Measurements from ENCODE around the gene FBLN5.

FBLN5 gene

GRCh38 chr14:91964011-91964410 lies 16.5 kb upstream of the FBLN5 start:
- Histone ChIP-seq H3K27me3 (ENCODE audit: control insufficient read depth, insufficient read depth, low read length) (no peaks in the 10 kb centered on the region), H3K4me1 (ENCODE audit: control insufficient read depth, insufficient read depth, low read length) (peaks cover 5% of the 10 kb centered on the region)

GRCh38 chr14:91963465-91963864 lies 16.0 kb upstream of the FBLN5 start:
- Histone ChIP-seq H3K27me3 (ENCODE audit: control insufficient read depth, insufficient read depth, low read length) (no peaks in the 10 kb centered on the region), H3K36me3 (ENCODE audit: control insufficient read depth, insufficient read depth, low read length) (no peaks in the 10 kb centered on the region), H3K9me3 (ENCODE audit: control insufficient read depth, insufficient read depth, low read length) (no peaks in the 10 kb centered on the region), H3K9ac (ENCODE audit: low read depth, low read length) (no peak overlapping the region), H3K4me3 (ENCODE audit: low read depth, low read length) (no peak overlapping the region), H3K4me1 (ENCODE audit: control insufficient read depth, insufficient read depth, low read length) (peaks cover 5% of the 10 kb centered on the region)

More at GRCh38 chr14:91964011-91964410, 16.5 kb upstream of the FBLN5 start:
- Histone ChIP-seq H3K9me3 (ENCODE audit: control insufficient read depth, insufficient read depth, low read length) (no peaks in the 10 kb centered on the region), H3K36me3 (ENCODE audit: control insufficient read depth, insufficient read depth, low read length) (peaks cover 2% of the 10 kb centered on the region), H3K9ac (ENCODE audit: low read depth, low read length) (no peak overlapping the region), H3K4me3 (ENCODE audit: low read depth, low read length) (no peak overlapping the region)

- H3K9ac ChIP-seq (ENCODE audit: low read depth, low read length): no peak overlapping the region
- no peak overlapping the region for H3K4me3 ChIP-seq (ENCODE audit: low read depth, low read length)
- H3K36me3 ChIP-seq (ENCODE audit: control insufficient read depth, insufficient read depth, low read length): no peaks in the 10 kb centered on the region
- no peaks in the 10 kb centered on the region for H3K9me3 ChIP-seq (ENCODE audit: control insufficient read depth, insufficient read depth, low read length)
- peaks cover 5% of the 10 kb centered on the region for H3K4me1 ChIP-seq (ENCODE audit: control insufficient read depth, insufficient read depth, low read length)
- H3K27me3 ChIP-seq (ENCODE audit: control insufficient read depth, insufficient read depth, low read length): no peaks in the 10 kb centered on the region
Observed at GRCh38 chr14:91961297-91962220, 14.1 kb upstream of the FBLN5 start.

- H3K4me3 ChIP-seq (ENCODE audit: low read depth, low read length): no peak overlapping the region
- no peaks in the 10 kb centered on the region for H3K9me3 ChIP-seq (ENCODE audit: control insufficient read depth, insufficient read depth, low read length)
- H3K27me3 ChIP-seq (ENCODE audit: control insufficient read depth, insufficient read depth, low read length): no peaks in the 10 kb centered on the region
- no peaks in the 10 kb centered on the region for H3K4me1 ChIP-seq (ENCODE audit: control insufficient read depth, insufficient read depth, low read length)
- H3K36me3 ChIP-seq (ENCODE audit: control insufficient read depth, insufficient read depth, low read length): no peaks in the 10 kb centered on the region
- H3K9ac ChIP-seq (ENCODE audit: low read depth, low read length): no peak overlapping the region
Observed at GRCh38 chr14:91957876-91958313, 10.4 kb upstream of the FBLN5 start.

GRCh38 chr14:91956616-91957015 lies 9.1 kb upstream of the FBLN5 start:
- no peak overlapping the region for H3K9ac ChIP-seq (ENCODE audit: low read depth, low read length)
- no peaks in the 10 kb centered on the region for H3K9me3 ChIP-seq (ENCODE audit: control insufficient read depth, insufficient read depth, low read length)
- H3K4me3 ChIP-seq (ENCODE audit: low read depth, low read length): no peak overlapping the region
- no peaks in the 10 kb centered on the region for H3K27me3 ChIP-seq (ENCODE audit: control insufficient read depth, insufficient read depth, low read length)
- H3K4me1 ChIP-seq (ENCODE audit: control insufficient read depth, insufficient read depth, low read length): no peaks in the 10 kb centered on the region
- no peaks in the 10 kb centered on the region for H3K36me3 ChIP-seq (ENCODE audit: control insufficient read depth, insufficient read depth, low read length)

- H3K4me1 ChIP-seq (ENCODE audit: control insufficient read depth, insufficient read depth, low read length): no peaks in the 10 kb centered on the region
- no peaks in the 10 kb centered on the region for H3K9me3 ChIP-seq (ENCODE audit: control insufficient read depth, insufficient read depth, low read length)
- H3K36me3 ChIP-seq (ENCODE audit: control insufficient read depth, insufficient read depth, low read length): no peaks in the 10 kb centered on the region
- H3K27me3 ChIP-seq (ENCODE audit: control insufficient read depth, insufficient read depth, low read length): no peaks in the 10 kb centered on the region
- no peak overlapping the region for H3K4me3 ChIP-seq (ENCODE audit: low read depth, low read length)
- H3K9ac ChIP-seq (ENCODE audit: low read depth, low read length): no peak overlapping the region
Observed at GRCh38 chr14:91955168-91955567, 7.7 kb upstream of the FBLN5 start.

- Histone ChIP-seq H3K9me3 (ENCODE audit: control insufficient read depth, insufficient read depth, low read length) (no peaks in the 10 kb centered on the region), H3K9ac (ENCODE audit: low read depth, low read length) (no peak overlapping the region), H3K27me3 (ENCODE audit: control insufficient read depth, insufficient read depth, low read length) (peaks cover 11% of the 10 kb centered on the region), H3K4me1 (ENCODE audit: control insufficient read depth, insufficient read depth, low read length) (no peaks in the 10 kb centered on the region), H3K36me3 (ENCODE audit: control insufficient read depth, insufficient read depth, low read length) (no peaks in the 10 kb centered on the region), H3K4me3 (ENCODE audit: low read depth, low read length) (no peak overlapping the region)
Observed at GRCh38 chr14:91953170-91953985, 5.9 kb upstream of the FBLN5 start.

- peaks cover 38% of the 10 kb centered on the region for H3K27me3 ChIP-seq (ENCODE audit: control insufficient read depth, insufficient read depth, low read length)
- peak overlapping the region; percentile 54 for H3K9ac ChIP-seq (ENCODE audit: low read depth, low read length)
- H3K4me1 ChIP-seq (ENCODE audit: control insufficient read depth, insufficient read depth, low read length): peaks cover 2% of the 10 kb centered on the region
- no peaks in the 10 kb centered on the region for H3K36me3 ChIP-seq (ENCODE audit: control insufficient read depth, insufficient read depth, low read length)
- H3K9me3 ChIP-seq (ENCODE audit: control insufficient read depth, insufficient read depth, low read length): no peaks in the 10 kb centered on the region
- H3K4me3 ChIP-seq (ENCODE audit: low read depth, low read length): peak overlapping the region; percentile 50
Observed at GRCh38 chr14:91946622-91947474, 646 bp downstream of the FBLN5 start.

- Histone ChIP-seq H3K4me3 (ENCODE audit: low read depth, low read length) (no peak overlapping the region), H3K27me3 (ENCODE audit: control insufficient read depth, insufficient read depth, low read length) (peaks cover 38% of the 10 kb centered on the region), H3K4me1 (ENCODE audit: control insufficient read depth, insufficient read depth, low read length) (peaks cover 2% of the 10 kb centered on the region), H3K36me3 (ENCODE audit: control insufficient read depth, insufficient read depth, low read length) (no peaks in the 10 kb centered on the region), H3K9ac (ENCODE audit: low read depth, low read length) (no peak overlapping the region), H3K9me3 (ENCODE audit: control insufficient read depth, insufficient read depth, low read length) (no peaks in the 10 kb centered on the region)
Observed at GRCh38 chr14:91945751-91946621, 1.5 kb downstream of the FBLN5 start.

- peaks cover 23% of the 10 kb centered on the region for H3K27me3 ChIP-seq (ENCODE audit: control insufficient read depth, insufficient read depth, low read length)
- no peak overlapping the region for H3K4me3 ChIP-seq (ENCODE audit: low read depth, low read length)
- no peaks in the 10 kb centered on the region for H3K9me3 ChIP-seq (ENCODE audit: control insufficient read depth, insufficient read depth, low read length)
- H3K9ac ChIP-seq (ENCODE audit: low read depth, low read length): no peak overlapping the region
- no peaks in the 10 kb centered on the region for H3K4me1 ChIP-seq (ENCODE audit: control insufficient read depth, insufficient read depth, low read length)
- H3K36me3 ChIP-seq (ENCODE audit: control insufficient read depth, insufficient read depth, low read length): no peaks in the 10 kb centered on the region
Observed at GRCh38 chr14:91942946-91943345, 4.5 kb downstream of the FBLN5 start.
